ENCODE measurements around the gene SNPH. TPM values are rescaled to one million over a fixed set of nuclear protein-coding genes. Genes with fewer than 3 reads are reported as not detected.

SNPH gene
- total and polyA plus RNA-seq, 2 of the 4 experiments (the other 2 are of a cell fraction), result 3.1 to 4.5 TPM

GRCh38 chr20:1345030-1345755, 79.1 kb downstream of the SNPH start:
- Histone ChIP-seq H3K27ac (ENCODE audit: insufficient read depth, low read length) (no peak overlapping the region), H3K14ac (replicated peaks; ENCODE audit: low read depth, low read length) (peak overlapping the region; percentile 13; the same call in 1 of the 2 replicates), H3K79me1 (ENCODE audit: low read depth in 1 of 2, low read length in 2 of 2) (peaks cover 0 to 37% of the 10 kb centered on the region in 2 experiments; a peak in 2 of 4 replicates), H2AFZ (replicated peaks; ENCODE audit: low read length, poor library complexity) (peak overlapping the region; percentile 54), H3K27me3 (ENCODE audit: control insufficient read depth, insufficient read depth, low read length) (no peaks in the 10 kb centered on the region), H3K9me3 (ENCODE audit: control insufficient read depth, insufficient read depth, low read length) (no peaks in the 10 kb centered on the region), H2BK5ac (ENCODE audit: low read depth, low read length, poor library complexity, severe bottlenecking) (peak overlapping the region; percentile 28), H4K8ac (ENCODE audit: low read depth in 2 of 2, low read length in 2 of 2) (peak overlapping the region in 1 of 2 experiments; percentile 28; a peak in 1 of 4 replicates), H3K56ac (ENCODE audit: extremely low read depth, insufficient read depth, low read length) (no peak overlapping the region), H3K23ac (ENCODE audit: low read depth, low read length) (peak overlapping the region; percentile 3; the same call in 1 of the 2 replicates), H3K4me2 (ENCODE audit: low read depth, low read length) (no peak overlapping the region), H3K4me3 (ENCODE audit: insufficient read depth, low read depth, low read length) (no peak overlapping the region), H4K91ac (ENCODE audit: insufficient read depth, low read depth, low read length) (no peak overlapping the region), H3K9me1 (ENCODE audit: insufficient read depth, low read length) (peaks cover 21% of the 10 kb centered on the region), H2AK9ac (replicated peaks; ENCODE audit: low read depth, low read length, poor library complexity) (no peak overlapping the region), H2BK15ac (ENCODE audit: low read depth, low read length) (peak overlapping the region; percentile 15; the same call in 1 of the 3 replicates), H3K36me3 (ENCODE audit: control insufficient read depth, insufficient read depth, low read length) (no peaks in the 10 kb centered on the region), H4K5ac (ENCODE audit: low read depth, low read length) (no peak overlapping the region), H3K9ac (ENCODE audit: low read depth, low read length) (no peak overlapping the region), H3K4me1 (ENCODE audit: control insufficient read depth, insufficient read depth, low read length) (peaks cover 16% of the 10 kb centered on the region), H2BK20ac (ENCODE audit: low read depth, low read length) (peak overlapping the region; percentile 38; the same call in 1 of the 2 replicates), H3K4ac (ENCODE audit: low read depth, low read length) (peak overlapping the region; percentile 5), H3K18ac (ENCODE audit: low read depth, low read length) (peak overlapping the region; percentile 13; the same call in 1 of the 2 replicates), H2AK5ac (ENCODE audit: low read depth, low read length) (peak overlapping the region; percentile 5; the same call in 1 of the 2 replicates), H4K20me1 (ENCODE audit: insufficient read depth, low read length) (peaks cover 6% of the 10 kb centered on the region; the same call in 1 of the 2 replicates), H2BK120ac (ENCODE audit: low read depth, low read length) (peak overlapping the region; percentile 33; the same call in 1 of the 2 replicates)
- TF ChIP-seq SMC3 (IDR thresholded peaks at IDR 0.05; ENCODE audit: low read depth, low read length) (no peak), BHLHE40 (IDR thresholded peaks at IDR 0.05; ENCODE audit: low read depth, low read length) (no peak), CEBPB (IDR thresholded peaks at IDR 0.05; ENCODE audit: low read depth, low read length) (no peak), CHD1 (IDR thresholded peaks at IDR 0.05; ENCODE audit: low read depth, low read length) (no peak), CTCF (conservative IDR thresholded peaks at IDR 0.05; ENCODE audit: low read depth, low read length) (no peak), POLR2A (IDR thresholded peaks at IDR 0.05; ENCODE audit: low read depth, low read length) (no peak), ELK1 (IDR thresholded peaks at IDR 0.05; ENCODE audit: borderline replicate concordance, low read depth, low read length) (no peak), USF2 (IDR thresholded peaks at IDR 0.05; ENCODE audit: low read depth, low read length) (no peak), RAD21 (IDR thresholded peaks at IDR 0.05; ENCODE audit: low read length) (no peak)
- DNase-seq (no peak), ATAC-seq (ENCODE audit: low read depth) (no peak)
- intact Hi-C loops (cut with micrococcal nuclease), result no loop called here
- ChIA-PET CTCF (no interaction called here), POLR2A (ENCODE audit: unreplicated experiment) (no interaction called here)
- in situ Hi-C loops (cut with MboI; ENCODE audit: low sequenced_read_pairs), result loop anchor here (25.0 kb wide), 1 partner anchor 492 kb away; no protein-coding TSS in a partner anchor
- WGBS, 2 experiments (ENCODE audit: extremely low coverage in 2 of 2, insufficient read length in 1 of 2), result no CpG with 5 or more reads among the region's 4 CpGs
- no TSS peak for BruUV-seq (replicated peaks)
- dilution Hi-C loops (cut with HindIII; ENCODE audit: low sequenced_read_pairs, unreplicated experiment), result no loop called here

Data from IMR-90 (cell line).